H9 (cell line): ENCODE measurements around the gene CELA2B. TPM values are rescaled to one million over a fixed set of nuclear protein-coding genes. Genes with fewer than 3 reads are reported as not detected.

ENCODE experiments used
- DNase-seq: peaks from one replicate; pipeline ENCODE4 v3.0.0-alpha.2; 2017
- H2AFZ ChIP-seq: one replicate; pipeline ENCODE4 v1.6.1; 2013; ENCODE audit warnings: mild to moderate bottlenecking, low read length, control low read depth, moderate library complexity
- H2AK5ac ChIP-seq: 2 replicates; pipeline ENCODE4 v1.6.1; 2013; ENCODE audit warnings: low read length, control low read depth, mixed read lengths; ENCODE audit not compliant: insufficient read length
- H2BK120ac ChIP-seq: one replicate; pipeline ENCODE4 v1.6.1; 2013; ENCODE audit warnings: low read depth, mild to moderate bottlenecking, low read length, control low read depth, inconsistent platforms; ENCODE audit not compliant: poor library complexity, severe bottlenecking
- H2BK12ac ChIP-seq: 2 replicates; pipeline ENCODE4 v1.6.1; 2013; ENCODE audit warnings: low read length, control low read depth, mixed read lengths, low read depth; ENCODE audit not compliant: insufficient read length
- H2BK15ac ChIP-seq: 2 replicates; pipeline ENCODE4 v1.6.1; 2013; ENCODE audit warnings: low read depth, low read length, control low read depth
- H2BK20ac ChIP-seq: one replicate; pipeline ENCODE4 v1.6.1; 2013; ENCODE audit warnings: low read depth, mild to moderate bottlenecking, low read length, control low read depth, inconsistent platforms; ENCODE audit not compliant: poor library complexity, severe bottlenecking
- H2BK5ac ChIP-seq: 2 replicates; pipeline ENCODE4 v1.6.1; 2013; ENCODE audit warnings: low read length, control low read depth, mixed read lengths; ENCODE audit not compliant: insufficient read length
- H3K14ac ChIP-seq: 2 replicates; pipeline ENCODE4 v1.6.1; 2013; ENCODE audit warnings: low read length, control low read depth; ENCODE audit not compliant: insufficient read depth
- H3K18ac ChIP-seq: 2 replicates; pipeline ENCODE4 v1.6.1; 2013; ENCODE audit warnings: low read depth, mild to moderate bottlenecking, mixed read lengths, low read length, control low read depth; ENCODE audit not compliant: insufficient read length
- H3K23ac ChIP-seq: 2 replicates; pipeline ENCODE4 v1.6.1; 2013; ENCODE audit warnings: low read length, control low read depth, mixed read lengths, low read depth; ENCODE audit not compliant: insufficient read length
- H3K23me2 ChIP-seq: 2 replicates; pipeline ENCODE4 v1.6.1; 2013; ENCODE audit warnings: low read depth, mild to moderate bottlenecking, mixed read lengths, low read length, control low read depth; ENCODE audit not compliant: insufficient read length, poor library complexity, severe bottlenecking
- H3K27ac ChIP-seq: 2 replicates; pipeline ENCODE4 v1.5.1; 2013; ENCODE audit warnings: low read length, control low read depth, mixed read lengths, low read depth; ENCODE audit not compliant: insufficient read length
- H3K27me3 ChIP-seq: 2 replicates; pipeline ENCODE4 v1.6.1; 2013; ENCODE audit warnings: low read length, control low read depth, inconsistent platforms; ENCODE audit not compliant: insufficient read depth
- H3K4ac ChIP-seq: 2 replicates; pipeline ENCODE4 v1.6.1; 2013; ENCODE audit warnings: low read depth, mild to moderate bottlenecking, control low read depth, inconsistent platforms, low read length, moderate library complexity
- H3K4me1 ChIP-seq: 2 replicates; pipeline ENCODE4 v1.6.1; 2013; ENCODE audit warnings: low read length, control low read depth, inconsistent platforms; ENCODE audit not compliant: insufficient read depth
- H3K4me2 ChIP-seq: 2 replicates; pipeline ENCODE4 v1.6.1; 2013; ENCODE audit warnings: low read length, control low read depth, mixed read lengths; ENCODE audit not compliant: insufficient read length, insufficient read depth
- H3K56ac ChIP-seq: 2 replicates; pipeline ENCODE4 v1.6.1; 2013; ENCODE audit warnings: low read depth, mild to moderate bottlenecking, mixed read lengths, low read length, control low read depth; ENCODE audit not compliant: insufficient read length
- H3K79me1 ChIP-seq: 2 replicates; pipeline ENCODE4 v1.6.1; 2013; ENCODE audit warnings: low read depth, mild to moderate bottlenecking, moderate library complexity, low read length, control low read depth, inconsistent platforms; ENCODE audit not compliant: insufficient read depth, poor library complexity, severe bottlenecking
- H3K79me2 ChIP-seq: 2 replicates; pipeline ENCODE4 v1.6.1; 2013; ENCODE audit warnings: low read length, control low read depth, inconsistent platforms; ENCODE audit not compliant: insufficient read depth
- H3K9ac ChIP-seq: 2 replicates; pipeline ENCODE4 v1.6.1; 2013; ENCODE audit warnings: low read length, control low read depth, mixed read lengths; ENCODE audit not compliant: insufficient read length; ENCODE audit errors: extremely low read depth
- H3K9me3 ChIP-seq: one replicate; pipeline ENCODE4 v1.6.1; 2013; ENCODE audit warnings: low read depth, low read length, inconsistent platforms; ENCODE audit not compliant: control insufficient read depth
- H3T11ph ChIP-seq: one replicate; pipeline ENCODE4 v1.6.1; 2013; ENCODE audit warnings: mild to moderate bottlenecking, low read length, control low read depth, inconsistent platforms
- H4K20me1 ChIP-seq: one replicate; pipeline ENCODE4 v1.6.1; 2013; ENCODE audit not compliant: control insufficient read depth, insufficient read length, insufficient read depth
- H4K5ac ChIP-seq: 2 replicates; pipeline ENCODE4 v1.6.1; 2013; ENCODE audit warnings: low read depth, mild to moderate bottlenecking, mixed read lengths, low read length, control low read depth; ENCODE audit not compliant: insufficient read length
- H4K8ac ChIP-seq: replicated peaks from 2 replicates; pipeline ENCODE4 v1.6.1; 2013; ENCODE audit warnings: low read length, control low read depth, mixed read lengths, low read depth; ENCODE audit not compliant: insufficient read length
- H4K91ac ChIP-seq: 2 replicates; pipeline ENCODE4 v1.6.1; 2013; ENCODE audit warnings: low read depth, mild to moderate bottlenecking, moderate library complexity, mixed read lengths, low read length, control low read depth; ENCODE audit not compliant: insufficient read length
- H3K27ac Mint-ChIP-seq, 3 experiments: 2 replicates in 2 of 3; 3 replicates in 1 of 3; pipeline ENCODE4 v1.8.0; 2020 to 2021; ENCODE audit warnings: mixed read lengths in 3 of 3, mild to moderate bottlenecking in 1 of 3, moderate library complexity in 1 of 3
- H3K27me3 Mint-ChIP-seq: 2 replicates; pipeline ENCODE4 v1.8.0; 2021; ENCODE audit warnings: low read depth, mild to moderate bottlenecking, moderate library complexity, mixed read lengths
- H3K36me3 Mint-ChIP-seq, 3 experiments: 2 replicates in 2 of 3; 3 replicates in 1 of 3; pipeline ENCODE4 v1.8.0; 2020 to 2021; ENCODE audit warnings: low read depth in 3 of 3, mixed read lengths in 3 of 3; ENCODE audit not compliant: insufficient read depth in 1 of 3
- H3K4me1 Mint-ChIP-seq, 2 experiments: 2 replicates each; pipeline ENCODE4 v1.8.0; 2020; ENCODE audit warnings: mixed read lengths in 2 of 2
- H3K4me3 Mint-ChIP-seq, 2 experiments: 2 replicates in 1 of 2; 3 replicates in 1 of 2; pipeline ENCODE4 v1.8.0; 2020 to 2021; ENCODE audit warnings: mild to moderate bottlenecking in 2 of 2, mixed read lengths in 2 of 2, moderate library complexity in 1 of 2
- H3K9me3 Mint-ChIP-seq, 2 experiments: 2 replicates in 1 of 2; 3 replicates in 1 of 2; pipeline ENCODE4 v1.8.0; 2020; ENCODE audit warnings: mild to moderate bottlenecking in 2 of 2, mixed read lengths in 2 of 2, moderate library complexity in 1 of 2
- whole genome bisulfite sequencing: extraction: QIAGEN DNeasy Blood & Tissue Kit; methylation state at CpG from one replicate; pipeline ENCODE4 v1.1.7; 2013; ENCODE audit warnings: missing lambda C conversion rate, low lambda C conversion rate, mixed read lengths; ENCODE audit not compliant: insufficient read length; ENCODE audit errors: extremely low coverage; 5-methylcytosine and 5-hydroxymethylcytosine counted together
- total RNA-seq: library from RNA; stranded (reverse); gene quantifications from 2 replicates; pipeline ENCODE4 v1.2.1, GENCODE V29; 2021
- TF ChIP-seq, protein P1 (sequence below): fragments of 200-600 bp; sonication (generic); conservative IDR thresholded peaks from 3 replicates; pipeline ENCODE4 v1.8.0; 2021; ENCODE audit warnings: antibody characterized with exemption, mild to moderate bottlenecking

The CELA2B gene
- total RNA-seq, 1 experiment from 2014 or later: not detected

DNA sequence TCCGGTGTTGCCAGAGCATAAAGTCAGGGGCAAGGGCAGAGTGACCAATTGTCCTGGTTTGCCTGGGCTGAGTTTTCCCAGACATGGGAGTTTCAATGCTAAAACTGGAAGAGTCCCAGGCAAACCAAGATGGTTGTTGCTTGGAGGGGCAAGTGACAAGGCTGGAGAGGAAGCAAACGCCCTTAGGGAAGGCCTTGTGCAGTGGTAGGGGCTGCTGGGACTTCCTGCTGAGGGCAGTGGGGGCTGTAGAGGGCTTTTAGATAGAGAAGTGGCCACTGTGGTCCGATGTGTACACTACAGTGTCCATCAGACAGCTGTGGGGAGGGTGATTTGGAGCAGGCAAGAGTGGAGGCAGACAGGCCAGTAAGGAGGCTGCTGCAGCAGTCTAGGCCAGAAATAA lies 26.3 kb upstream of the CELA2B start:
- no peak overlapping the region for H3K9ac ChIP-seq
- H3K23me2 ChIP-seq: no peaks in the 10 kb centered on the region
- no peak overlapping the region for H3K27ac ChIP-seq
- H3K4me1 ChIP-seq: no peaks in the 10 kb centered on the region
- peaks cover 0 to 6% of the 10 kb centered on the region in 2 experiments; a peak in 2 of 5 replicates for H3K9me3 Mint-ChIP-seq
- no peak for DNase-seq
- H4K20me1 ChIP-seq: no peaks in the 10 kb centered on the region
- no peaks in the 10 kb centered on the region for H3K79me2 ChIP-seq
- no peak overlapping the region for H2BK15ac ChIP-seq
- no peak overlapping the region for H2BK20ac ChIP-seq
- H3K27me3 Mint-ChIP-seq: peaks cover 6% of the 10 kb centered on the region
- no peak overlapping the region for H3T11ph ChIP-seq
- no peak overlapping the region for H2BK5ac ChIP-seq
- H4K8ac ChIP-seq: no peak overlapping the region
- H2AK5ac ChIP-seq: no peak overlapping the region
- TF ChIP-seq, protein P1, sequence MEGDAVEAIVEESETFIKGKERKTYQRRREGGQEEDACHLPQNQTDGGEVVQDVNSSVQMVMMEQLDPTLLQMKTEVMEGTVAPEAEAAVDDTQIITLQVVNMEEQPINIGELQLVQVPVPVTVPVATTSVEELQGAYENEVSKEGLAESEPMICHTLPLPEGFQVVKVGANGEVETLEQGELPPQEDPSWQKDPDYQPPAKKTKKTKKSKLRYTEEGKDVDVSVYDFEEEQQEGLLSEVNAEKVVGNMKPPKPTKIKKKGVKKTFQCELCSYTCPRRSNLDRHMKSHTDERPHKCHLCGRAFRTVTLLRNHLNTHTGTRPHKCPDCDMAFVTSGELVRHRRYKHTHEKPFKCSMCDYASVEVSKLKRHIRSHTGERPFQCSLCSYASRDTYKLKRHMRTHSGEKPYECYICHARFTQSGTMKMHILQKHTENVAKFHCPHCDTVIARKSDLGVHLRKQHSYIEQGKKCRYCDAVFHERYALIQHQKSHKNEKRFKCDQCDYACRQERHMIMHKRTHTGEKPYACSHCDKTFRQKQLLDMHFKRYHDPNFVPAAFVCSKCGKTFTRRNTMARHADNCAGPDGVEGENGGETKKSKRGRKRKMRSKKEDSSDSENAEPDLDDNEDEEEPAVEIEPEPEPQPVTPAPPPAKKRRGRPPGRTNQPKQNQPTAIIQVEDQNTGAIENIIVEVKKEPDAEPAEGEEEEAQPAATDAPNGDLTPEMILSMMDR: no peak
- no peak overlapping the region for H3K18ac ChIP-seq
- no peaks in the 10 kb centered on the region; a peak in 1 of 7 replicates for H3K36me3 Mint-ChIP-seq
- no CpG with 5 or more reads among the region's 3 CpGs for WGBS
- no peak overlapping the region for H4K5ac ChIP-seq
- H3K4me1 Mint-ChIP-seq: no peaks in the 10 kb centered on the region
- no peak overlapping the region for H3K56ac ChIP-seq
- no peak overlapping the region for H2BK120ac ChIP-seq
- H3K27me3 ChIP-seq: no peaks in the 10 kb centered on the region
- peak overlapping the region in 1 of 3 experiments; percentile 12; a peak in 1 of 7 replicates for H3K27ac Mint-ChIP-seq
- H3K79me1 ChIP-seq: no peaks in the 10 kb centered on the region
- H3K4ac ChIP-seq: no peak overlapping the region
- H2AFZ ChIP-seq: no peak overlapping the region
- H2BK12ac ChIP-seq: no peak overlapping the region
- H3K9me3 ChIP-seq: no peaks in the 10 kb centered on the region
- H3K14ac ChIP-seq: no peak overlapping the region
- no peak overlapping the region for H3K23ac ChIP-seq
- no peak overlapping the region for H3K4me3 Mint-ChIP-seq
- no peak overlapping the region for H4K91ac ChIP-seq
- H3K4me2 ChIP-seq: no peak overlapping the region
